PC-9 (cell line): ENCODE results near the gene RAB19.

ENCODE experiments used
- CTCF ChIP-seq: fragments of 200-600 bp; sonication (generic); conservative IDR thresholded peaks from 2 replicates; pipeline ENCODE4 v1.6.1; 2017; ENCODE audit warnings: mixed run types, antibody characterized with exemption, mild to moderate bottlenecking, moderate library complexity
- EZH2 ChIP-seq: fragments of 200-600 bp; sonication (generic); IDR thresholded peaks from 2 replicates; pipeline ENCODE4 v1.8.0; 2017; ENCODE audit warnings: antibody characterized with exemption, low read depth

- TF ChIP-seq CTCF (no peak), EZH2 (no peak)
Observed at GRCh38 chr7:140476698-140477261, 72.9 kb downstream of the RAB19 start.
